HEK293 (cell line): ENCODE measurements around the gene APOE.

Source experiments
- GLI4 ChIP-seq: fragments of 450-650 bp; formaldehyde crosslinking; IDR thresholded peaks from 2 replicates; pipeline ENCODE4 v1.5.1; 2016; ENCODE audit warnings: missing biosample characterization, missing genetic modification characterization
- GLIS2 ChIP-seq: fragments of 450-650 bp; formaldehyde crosslinking; IDR thresholded peaks from 2 replicates; pipeline ENCODE4 v1.5.1; 2016; ENCODE audit warnings: missing biosample characterization, missing genetic modification characterization
- SALL2 ChIP-seq: fragments of 450-650 bp; formaldehyde crosslinking; IDR thresholded peaks from 2 replicates; pipeline ENCODE4 v1.5.0; 2017; ENCODE audit warnings: missing biosample characterization, mild to moderate bottlenecking, missing genetic modification characterization, borderline replicate concordance
- SP7 ChIP-seq: fragments of 450-650 bp; formaldehyde crosslinking; IDR thresholded peaks from 2 replicates; pipeline ENCODE4 v1.5.1; 2016; ENCODE audit warnings: missing biosample characterization, missing genetic modification characterization
- ZFHX2 ChIP-seq: fragments of 450-650 bp; formaldehyde crosslinking; conservative IDR thresholded peaks from 2 replicates; pipeline ENCODE4 v1.5.1; 2016; ENCODE audit warnings: missing biosample characterization, missing genetic modification characterization
- ZIC2 ChIP-seq: fragments of 450-650 bp; formaldehyde crosslinking; IDR thresholded peaks from 2 replicates; pipeline ENCODE4 v1.5.1; 2016; ENCODE audit warnings: missing biosample characterization, missing genetic modification characterization
- ZNF114 ChIP-seq: fragments of 450-650 bp; formaldehyde crosslinking; IDR thresholded peaks from 2 replicates; pipeline ENCODE4 v1.5.0; 2017; ENCODE audit warnings: missing biosample characterization, missing genetic modification characterization
- ZNF202 ChIP-seq: fragments of 450-650 bp; formaldehyde crosslinking; IDR thresholded peaks from 2 replicates; pipeline ENCODE4 v1.5.1; 2016; ENCODE audit warnings: missing biosample characterization, missing genetic modification characterization, borderline replicate concordance
- ZNF248 ChIP-seq: fragments of 450-650 bp; formaldehyde crosslinking; IDR thresholded peaks from 2 replicates; pipeline ENCODE4 v1.5.1; 2017; ENCODE audit warnings: missing biosample characterization, missing genetic modification characterization
- ZNF394 ChIP-seq: fragments of 450-650 bp; formaldehyde crosslinking; IDR thresholded peaks from 2 replicates; pipeline ENCODE4 v1.5.1; 2016; ENCODE audit warnings: missing biosample characterization, missing genetic modification characterization, mild to moderate bottlenecking, moderate library complexity, borderline replicate concordance
- ZNF560 ChIP-seq: fragments of 450-650 bp; formaldehyde crosslinking; IDR thresholded peaks from 2 replicates; pipeline ENCODE4 v1.5.1; 2017; ENCODE audit warnings: missing biosample characterization, missing genetic modification characterization, borderline replicate concordance
- ZNF623 ChIP-seq: fragments of 450-650 bp; formaldehyde crosslinking; IDR thresholded peaks from 2 replicates; pipeline ENCODE4 v1.5.1; 2016; ENCODE audit warnings: missing biosample characterization, missing genetic modification characterization
- ZNF658 ChIP-seq: fragments of 450-650 bp; formaldehyde crosslinking; IDR thresholded peaks from 2 replicates; pipeline ENCODE4; 2016; ENCODE audit warnings: missing biosample characterization, missing genetic modification characterization
- ZNF670 ChIP-seq: fragments of 450-650 bp; formaldehyde crosslinking; IDR thresholded peaks from 2 replicates; pipeline ENCODE4 v1.5.1; 2016; ENCODE audit warnings: missing biosample characterization, missing genetic modification characterization, low read depth
- ZNF677 ChIP-seq: fragments of 450-650 bp; IDR thresholded peaks from 2 replicates; pipeline ENCODE4 v1.5.0; 2018; ENCODE audit warnings: missing biosample characterization, mild to moderate bottlenecking, missing genetic modification characterization, moderate library complexity
- TF ChIP-seq, protein P1 (sequence below): fragments of 450-650 bp; formaldehyde crosslinking; IDR thresholded peaks from 2 replicates; pipeline ENCODE4 v1.5.1; 2016; ENCODE audit warnings: missing biosample characterization, missing genetic modification characterization, low read depth
- TF ChIP-seq, protein P2 (sequence below): fragments of 450-650 bp; formaldehyde crosslinking; IDR thresholded peaks from 2 replicates; pipeline ENCODE4 v1.5.1; 2016; ENCODE audit warnings: missing biosample characterization, missing genetic modification characterization
- TF ChIP-seq, protein P3 (sequence below): fragments of 450-650 bp; formaldehyde crosslinking; IDR thresholded peaks from 2 replicates; pipeline ENCODE4 v1.5.1; 2016; ENCODE audit warnings: missing biosample characterization, missing genetic modification characterization
- TF ChIP-seq, protein P4 (sequence below): fragments of 450-650 bp; formaldehyde crosslinking; IDR thresholded peaks from 2 replicates; pipeline ENCODE4 v1.5.1; 2017; ENCODE audit warnings: missing biosample characterization, missing genetic modification characterization
- TF ChIP-seq, protein P5 (sequence below): fragments of 450-650 bp; formaldehyde crosslinking; IDR thresholded peaks from 2 replicates; pipeline ENCODE4 v1.5.1; 2016; ENCODE audit warnings: missing biosample characterization, missing genetic modification characterization
- TF ChIP-seq, protein P6 (sequence below): fragments of 450-650 bp; formaldehyde crosslinking; IDR thresholded peaks from 2 replicates; pipeline ENCODE4 v1.5.1; 2016; ENCODE audit warnings: missing biosample characterization, missing genetic modification characterization
- TF ChIP-seq, protein P7 (sequence below): fragments of 450-650 bp; formaldehyde crosslinking; IDR thresholded peaks from 2 replicates; pipeline ENCODE4 v1.5.1; 2016; ENCODE audit warnings: missing biosample characterization, missing genetic modification characterization

Gene APOE

DNA sequence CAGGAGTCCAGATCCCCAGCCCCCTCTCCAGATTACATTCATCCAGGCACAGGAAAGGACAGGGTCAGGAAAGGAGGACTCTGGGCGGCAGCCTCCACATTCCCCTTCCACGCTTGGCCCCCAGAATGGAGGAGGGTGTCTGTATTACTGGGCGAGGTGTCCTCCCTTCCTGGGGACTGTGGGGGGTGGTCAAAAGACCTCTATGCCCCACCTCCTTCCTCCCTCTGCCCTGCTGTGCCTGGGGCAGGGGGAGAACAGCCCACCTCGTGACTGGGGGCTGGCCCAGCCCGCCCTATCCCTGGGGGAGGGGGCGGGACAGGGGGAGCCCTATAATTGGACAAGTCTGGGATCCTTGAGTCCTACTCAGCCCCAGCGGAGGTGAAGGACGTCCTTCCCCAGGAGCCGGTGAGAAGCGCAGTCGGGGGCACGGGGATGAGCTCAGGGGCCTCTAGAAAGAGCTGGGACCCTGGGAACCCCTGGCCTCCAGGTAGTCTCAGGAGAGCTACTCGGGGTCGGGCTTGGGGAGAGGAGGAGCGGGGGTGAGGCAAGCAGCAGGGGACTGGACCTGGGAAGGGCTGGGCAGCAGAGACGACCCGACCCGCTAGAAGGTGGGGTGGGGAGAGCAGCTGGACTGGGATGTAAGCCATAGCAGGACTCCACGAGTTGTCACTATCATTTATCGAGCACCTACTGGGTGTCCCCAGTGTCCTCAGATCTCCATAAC lies at the start of gene APOE (continued):
- TF ChIP-seq, protein P1, sequence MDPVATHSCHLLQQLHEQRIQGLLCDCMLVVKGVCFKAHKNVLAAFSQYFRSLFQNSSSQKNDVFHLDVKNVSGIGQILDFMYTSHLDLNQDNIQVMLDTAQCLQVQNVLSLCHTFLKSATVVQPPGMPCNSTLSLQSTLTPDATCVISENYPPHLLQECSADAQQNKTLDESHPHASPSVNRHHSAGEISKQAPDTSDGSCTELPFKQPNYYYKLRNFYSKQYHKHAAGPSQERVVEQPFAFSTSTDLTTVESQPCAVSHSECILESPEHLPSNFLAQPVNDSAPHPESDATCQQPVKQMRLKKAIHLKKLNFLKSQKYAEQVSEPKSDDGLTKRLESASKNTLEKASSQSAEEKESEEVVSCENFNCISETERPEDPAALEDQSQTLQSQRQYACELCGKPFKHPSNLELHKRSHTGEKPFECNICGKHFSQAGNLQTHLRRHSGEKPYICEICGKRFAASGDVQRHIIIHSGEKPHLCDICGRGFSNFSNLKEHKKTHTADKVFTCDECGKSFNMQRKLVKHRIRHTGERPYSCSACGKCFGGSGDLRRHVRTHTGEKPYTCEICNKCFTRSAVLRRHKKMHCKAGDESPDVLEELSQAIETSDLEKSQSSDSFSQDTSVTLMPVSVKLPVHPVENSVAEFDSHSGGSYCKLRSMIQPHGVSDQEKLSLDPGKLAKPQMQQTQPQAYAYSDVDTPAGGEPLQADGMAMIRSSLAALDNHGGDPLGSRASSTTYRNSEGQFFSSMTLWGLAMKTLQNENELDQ, result no peak
- no peak for TF ChIP-seq ZNF114 (tag by site-specific recombination)
- TF ChIP-seq SALL2, result no peak
- TF ChIP-seq, protein P2, sequence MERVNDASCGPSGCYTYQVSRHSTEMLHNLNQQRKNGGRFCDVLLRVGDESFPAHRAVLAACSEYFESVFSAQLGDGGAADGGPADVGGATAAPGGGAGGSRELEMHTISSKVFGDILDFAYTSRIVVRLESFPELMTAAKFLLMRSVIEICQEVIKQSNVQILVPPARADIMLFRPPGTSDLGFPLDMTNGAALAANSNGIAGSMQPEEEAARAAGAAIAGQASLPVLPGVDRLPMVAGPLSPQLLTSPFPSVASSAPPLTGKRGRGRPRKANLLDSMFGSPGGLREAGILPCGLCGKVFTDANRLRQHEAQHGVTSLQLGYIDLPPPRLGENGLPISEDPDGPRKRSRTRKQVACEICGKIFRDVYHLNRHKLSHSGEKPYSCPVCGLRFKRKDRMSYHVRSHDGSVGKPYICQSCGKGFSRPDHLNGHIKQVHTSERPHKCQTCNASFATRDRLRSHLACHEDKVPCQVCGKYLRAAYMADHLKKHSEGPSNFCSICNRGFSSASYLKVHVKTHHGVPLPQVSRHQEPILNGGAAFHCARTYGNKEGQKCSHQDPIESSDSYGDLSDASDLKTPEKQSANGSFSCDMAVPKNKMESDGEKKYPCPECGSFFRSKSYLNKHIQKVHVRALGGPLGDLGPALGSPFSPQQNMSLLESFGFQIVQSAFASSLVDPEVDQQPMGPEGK (tag by site-specific recombination), result peak; percentile 49
- no peak; the same call in none of the 2 replicates for TF ChIP-seq ZFHX2 (tag by site-specific recombination)
- TF ChIP-seq, protein P3, sequence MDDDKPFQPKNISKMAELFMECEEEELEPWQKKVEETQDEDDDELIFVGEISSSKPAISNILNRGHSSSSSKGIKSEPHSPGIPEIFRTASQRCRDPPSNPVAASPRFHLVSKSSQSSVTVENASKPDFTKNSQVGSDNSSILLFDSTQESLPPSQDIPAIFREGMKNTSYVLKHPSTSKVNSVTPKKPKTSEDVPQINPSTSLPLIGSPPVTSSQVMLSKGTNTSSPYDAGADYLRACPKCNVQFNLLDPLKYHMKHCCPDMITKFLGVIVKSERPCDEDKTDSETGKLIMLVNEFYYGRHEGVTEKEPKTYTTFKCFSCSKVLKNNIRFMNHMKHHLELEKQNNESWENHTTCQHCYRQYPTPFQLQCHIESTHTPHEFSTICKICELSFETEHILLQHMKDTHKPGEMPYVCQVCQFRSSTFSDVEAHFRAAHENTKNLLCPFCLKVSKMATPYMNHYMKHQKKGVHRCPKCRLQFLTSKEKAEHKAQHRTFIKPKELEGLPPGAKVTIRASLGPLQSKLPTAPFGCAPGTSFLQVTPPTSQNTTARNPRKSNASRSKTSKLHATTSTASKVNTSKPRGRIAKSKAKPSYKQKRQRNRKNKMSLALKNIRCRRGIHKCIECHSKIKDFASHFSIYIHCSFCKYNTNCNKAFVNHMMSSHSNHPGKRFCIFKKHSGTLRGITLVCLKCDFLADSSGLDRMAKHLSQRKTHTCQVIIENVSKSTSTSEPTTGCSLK (tag by site-specific recombination), result no peak
- TF ChIP-seq, protein P4, sequence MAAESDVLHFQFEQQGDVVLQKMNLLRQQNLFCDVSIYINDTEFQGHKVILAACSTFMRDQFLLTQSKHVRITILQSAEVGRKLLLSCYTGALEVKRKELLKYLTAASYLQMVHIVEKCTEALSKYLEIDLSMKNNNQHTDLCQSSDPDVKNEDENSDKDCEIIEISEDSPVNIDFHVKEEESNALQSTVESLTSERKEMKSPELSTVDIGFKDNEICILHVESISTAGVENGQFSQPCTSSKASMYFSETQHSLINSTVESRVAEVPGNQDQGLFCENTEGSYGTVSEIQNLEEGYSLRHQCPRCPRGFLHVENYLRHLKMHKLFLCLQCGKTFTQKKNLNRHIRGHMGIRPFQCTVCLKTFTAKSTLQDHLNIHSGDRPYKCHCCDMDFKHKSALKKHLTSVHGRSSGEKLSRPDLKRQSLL (tag by site-specific recombination), result no peak
- TF ChIP-seq, protein P5, sequence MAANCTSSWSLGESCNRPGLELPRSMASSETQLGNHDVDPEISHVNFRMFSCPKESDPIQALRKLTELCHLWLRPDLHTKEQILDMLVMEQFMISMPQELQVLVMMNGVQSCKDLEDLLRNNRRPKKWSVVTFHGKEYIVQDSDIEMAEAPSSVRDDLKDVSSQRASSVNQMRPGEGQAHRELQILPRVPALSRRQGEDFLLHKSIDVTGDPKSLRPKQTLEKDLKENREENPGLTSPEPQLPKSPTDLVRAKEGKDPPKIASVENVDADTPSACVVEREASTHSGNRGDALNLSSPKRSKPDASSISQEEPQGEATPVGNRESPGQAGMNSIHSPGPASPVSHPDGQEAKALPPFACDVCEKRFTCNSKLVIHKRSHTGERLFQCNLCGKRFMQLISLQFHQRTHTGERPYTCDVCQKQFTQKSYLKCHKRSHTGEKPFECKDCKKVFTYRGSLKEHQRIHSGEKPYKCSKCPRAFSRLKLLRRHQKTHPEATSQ (tag by site-specific recombination), result no peak
- TF ChIP-seq ZNF248 (tag by site-specific recombination), result no peak
- TF ChIP-seq ZNF623, result no peak
- TF ChIP-seq, protein P6, sequence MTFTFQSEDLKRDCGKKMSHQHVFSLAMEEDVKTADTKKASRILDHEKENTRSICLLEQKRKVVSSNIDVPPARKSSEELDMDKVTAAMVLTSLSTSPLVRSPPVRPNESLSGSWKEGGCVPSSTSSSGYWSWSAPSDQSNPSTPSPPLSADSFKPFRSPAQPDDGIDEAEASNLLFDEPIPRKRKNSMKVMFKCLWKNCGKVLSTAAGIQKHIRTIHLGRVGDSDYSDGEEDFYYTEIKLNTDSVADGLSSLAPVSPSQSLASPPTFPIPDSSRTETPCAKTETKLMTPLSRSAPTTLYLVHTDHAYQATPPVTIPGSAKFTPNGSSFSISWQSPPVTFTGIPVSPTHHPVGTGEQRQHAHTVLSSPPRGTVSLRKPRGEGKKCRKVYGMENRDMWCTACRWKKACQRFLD, result no peak
- TF ChIP-seq GLIS2 (tag by site-specific recombination), result peak; percentile 80
- TF ChIP-seq ZNF202 (tag by site-specific recombination), result no peak
- no peak for TF ChIP-seq ZNF658 (tag by site-specific recombination)
- TF ChIP-seq ZNF677 (tag by site-specific recombination), result no peak
- TF ChIP-seq ZNF394 (tag by site-specific recombination), result peak; percentile 49; the same call in 1 of the 2 replicates
- no peak for TF ChIP-seq GLI4
- TF ChIP-seq ZNF670 (tag by site-specific recombination), result no peak
- TF ChIP-seq ZNF560 (tag by site-specific recombination), result no peak
- TF ChIP-seq, protein P7, sequence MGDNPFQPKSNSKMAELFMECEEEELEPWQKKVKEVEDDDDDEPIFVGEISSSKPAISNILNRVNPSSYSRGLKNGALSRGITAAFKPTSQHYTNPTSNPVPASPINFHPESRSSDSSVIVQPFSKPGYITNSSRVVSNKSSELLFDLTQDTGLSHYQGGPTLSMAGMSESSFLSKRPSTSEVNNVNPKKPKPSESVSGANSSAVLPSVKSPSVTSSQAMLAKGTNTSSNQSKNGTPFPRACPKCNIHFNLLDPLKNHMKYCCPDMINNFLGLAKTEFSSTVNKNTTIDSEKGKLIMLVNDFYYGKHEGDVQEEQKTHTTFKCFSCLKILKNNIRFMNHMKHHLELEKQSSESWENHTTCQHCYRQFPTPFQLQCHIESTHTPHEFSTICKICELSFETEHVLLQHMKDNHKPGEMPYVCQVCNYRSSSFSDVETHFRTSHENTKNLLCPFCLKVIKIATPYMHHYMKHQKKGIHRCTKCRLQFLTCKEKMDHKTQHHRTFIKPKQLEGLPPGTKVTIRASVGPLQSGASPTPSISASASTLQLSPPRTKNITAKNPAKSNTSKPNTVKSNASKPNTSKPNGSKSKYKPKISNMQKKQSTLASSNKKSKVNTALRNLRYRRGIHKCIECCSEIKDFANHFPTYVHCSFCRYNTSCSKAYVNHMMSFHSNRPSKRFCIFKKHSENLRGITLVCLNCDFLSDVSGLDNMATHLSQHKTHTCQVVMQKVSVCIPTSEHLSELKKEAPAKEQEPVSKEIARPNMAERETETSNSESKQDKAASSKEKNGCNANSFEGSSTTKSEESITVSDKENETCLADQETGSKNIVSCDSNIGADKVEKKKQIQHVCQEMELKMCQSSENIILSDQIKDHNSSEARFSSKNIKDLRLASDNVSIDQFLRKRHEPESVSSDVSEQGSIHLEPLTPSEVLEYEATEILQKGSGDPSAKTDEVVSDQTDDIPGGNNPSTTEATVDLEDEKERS (tag by site-specific recombination), result no peak
- TF ChIP-seq SP7 (tag by site-specific recombination), result peak; percentile 67
- TF ChIP-seq ZIC2 (tag by site-specific recombination), result peak; percentile 89
